Neural crest cell (in vitro differentiated cells): ENCODE results near the gene MAGI2. TPM values are rescaled to one million over a fixed set of nuclear protein-coding genes. Genes with fewer than 3 reads are reported as not detected.
"Not testable (repeated sequence)": the region's sequence is repeated elsewhere in the genome, so short reads cannot be mapped to it uniquely, and the experiment has no call there.

Experiments
- DNase-seq: peaks from one replicate; pipeline ENCODE4 v3.0.0; 2021; ENCODE audit warnings: low read depth, mixed read lengths, low spot score
- H3K27ac Mint-ChIP-seq: one replicate; pipeline ENCODE4 v1.8.0; 2021; ENCODE audit warnings: mild to moderate bottlenecking, mixed read lengths; ENCODE audit not compliant: unreplicated experiment
- H3K27me3 Mint-ChIP-seq: 2 replicates; pipeline ENCODE4 v1.8.0; 2021; ENCODE audit warnings: low read depth, mild to moderate bottlenecking, mixed read lengths
- H3K36me3 Mint-ChIP-seq: 2 replicates; pipeline ENCODE4 v1.8.0; 2021; ENCODE audit warnings: low read depth, mild to moderate bottlenecking, mixed read lengths
- H3K4me1 Mint-ChIP-seq: 2 replicates; pipeline ENCODE4 v1.8.0; 2021; ENCODE audit warnings: mixed read lengths
- H3K4me3 Mint-ChIP-seq: one replicate; pipeline ENCODE4 v1.8.0; 2021; ENCODE audit warnings: mild to moderate bottlenecking, mixed read lengths
- H3K9me3 Mint-ChIP-seq: 2 replicates; pipeline ENCODE4 v1.8.0; 2021; ENCODE audit warnings: mixed read lengths
- CTCF ChIP-seq: fragments of 200-600 bp; sonication (generic); conservative IDR thresholded peaks from 2 replicates; pipeline ENCODE4 v1.5.0; 2021; ENCODE audit warnings: antibody characterized with exemption, mild to moderate bottlenecking
- total RNA-seq: library from RNA; stranded (reverse); gene quantifications from 2 replicates; pipeline ENCODE4 v1.2.1, GENCODE V29; 2021

Gene MAGI2
- total RNA-seq, 1 donor from 2014 or later = 10.0 TPM

- no peak for DNase-seq
- H3K27me3 Mint-ChIP-seq = no peaks in the 10 kb centered on the region
- H3K4me1 Mint-ChIP-seq = peaks cover 9% of the 10 kb centered on the region
- H3K9me3 Mint-ChIP-seq = peaks cover 3% of the 10 kb centered on the region
- H3K36me3 Mint-ChIP-seq = peaks cover 2% of the 10 kb centered on the region
- H3K27ac Mint-ChIP-seq = no peak overlapping the region
- peak; percentile 40 for TF ChIP-seq CTCF
- no peak overlapping the region for H3K4me3 Mint-ChIP-seq
These were observed 865.9 kb downstream of the MAGI2 start for GRCh38 chr7:78587443-78588044.

GRCh38 chr7:78585980-78586379 is 867.5 kb downstream of the MAGI2 start:
- peaks cover 3% of the 10 kb centered on the region for H3K9me3 Mint-ChIP-seq
- DNase-seq = no peak
- H3K4me1 Mint-ChIP-seq = no peaks in the 10 kb centered on the region
- H3K27me3 Mint-ChIP-seq = no peaks in the 10 kb centered on the region
- no peak overlapping the region for H3K27ac Mint-ChIP-seq
- no peak for TF ChIP-seq CTCF
- H3K4me3 Mint-ChIP-seq = no peak overlapping the region
- H3K36me3 Mint-ChIP-seq = no peaks in the 10 kb centered on the region

GRCh38 chr7:78578686-78579085 is 874.8 kb downstream of the MAGI2 start:
- Mint-ChIP-seq H3K27ac (peak overlapping the region; percentile 28), H3K4me3 (no peak overlapping the region), H3K4me1 (peaks cover 25% of the 10 kb centered on the region), H3K36me3 (no peaks in the 10 kb centered on the region), H3K27me3 (no peaks in the 10 kb centered on the region), H3K9me3 (peaks cover 3% of the 10 kb centered on the region)
- no peak for DNase-seq
- TF ChIP-seq CTCF = no peak

GRCh38 chr7:78577174-78577952 is 876.1 kb downstream of the MAGI2 start:
- H3K4me1 Mint-ChIP-seq = peaks cover 25% of the 10 kb centered on the region
- H3K36me3 Mint-ChIP-seq, H3K4me3 Mint-ChIP-seq, DNase-seq, H3K27me3 Mint-ChIP-seq, H3K9me3 Mint-ChIP-seq, H3K27ac Mint-ChIP-seq: not testable (repeated sequence)

GRCh38 chr7:78576236-78576635 is 877.2 kb downstream of the MAGI2 start:
- Mint-ChIP-seq H3K4me3 (no peak overlapping the region), H3K4me1 (peaks cover 25% of the 10 kb centered on the region), H3K36me3 (no peaks in the 10 kb centered on the region), H3K27me3 (no peaks in the 10 kb centered on the region), H3K9me3 (no peaks in the 10 kb centered on the region), H3K27ac (peak overlapping the region; percentile 20)
- TF ChIP-seq CTCF = no peak
- no peak for DNase-seq

- H3K4me1 Mint-ChIP-seq = peaks cover 3% of the 10 kb centered on the region
- no peaks in the 10 kb centered on the region for H3K36me3 Mint-ChIP-seq
- no peak overlapping the region for H3K27ac Mint-ChIP-seq
- TF ChIP-seq CTCF = no peak
- no peaks in the 10 kb centered on the region for H3K27me3 Mint-ChIP-seq
- no peaks in the 10 kb centered on the region for H3K9me3 Mint-ChIP-seq
- no peak overlapping the region for H3K4me3 Mint-ChIP-seq
- DNase-seq = no peak
These were observed 882.2 kb downstream of the MAGI2 start for GRCh38 chr7:78571292-78571691.
